HCT116 (cell line): ENCODE results near the gene ADD3.

Source experiments
- CBX3 ChIP-seq: IDR thresholded peaks from 2 replicates; pipeline ENCODE4 v1.6.1; 2012; ENCODE audit warnings: low read depth
- CEBPB ChIP-seq: IDR thresholded peaks from 2 replicates; pipeline ENCODE4 v1.6.1; 2012; ENCODE audit warnings: low read depth
- ELF1 ChIP-seq: IDR thresholded peaks from 2 replicates; pipeline ENCODE4 v1.6.1; 2012; ENCODE audit warnings: low read depth, borderline replicate concordance
- EZH2 ChIP-seq: fragments of 200-600 bp; sonication (generic); IDR thresholded peaks from 2 replicates; pipeline ENCODE4 v1.6.1; 2017; ENCODE audit warnings: antibody characterized with exemption, mixed run types
- EZH2phosphoT487 ChIP-seq: fragments of 200-600 bp; IDR thresholded peaks from 2 replicates; pipeline ENCODE4 v1.6.1; 2018; ENCODE audit warnings: antibody characterized with exemption, borderline replicate concordance
- JUND ChIP-seq: IDR thresholded peaks from 2 replicates; pipeline ENCODE4 v1.6.1; 2012
- MAX ChIP-seq: IDR thresholded peaks from 2 replicates; pipeline ENCODE4 v1.6.1; 2012
- POLR2A ChIP-seq: IDR thresholded peaks from 2 replicates; pipeline ENCODE4 v1.7.0; 2011; ENCODE audit warnings: borderline replicate concordance; ENCODE audit not compliant: insufficient read depth, insufficient read length; ENCODE audit errors: extremely low read depth
- POLR2AphosphoS5 ChIP-seq: IDR thresholded peaks from 2 replicates; pipeline ENCODE4 v1.6.1; 2011; ENCODE audit warnings: mild to moderate bottlenecking, low read depth, low read length, moderate library complexity
- REST ChIP-seq: IDR thresholded peaks from 2 replicates; pipeline ENCODE4 v1.6.1; 2012; ENCODE audit warnings: low read depth
- SIN3A ChIP-seq: IDR thresholded peaks from 2 replicates; pipeline ENCODE4 v1.6.1; 2012; ENCODE audit warnings: low read depth
- SP1 ChIP-seq: IDR thresholded peaks from 2 replicates; pipeline ENCODE4 v1.6.1; 2012; ENCODE audit warnings: low read depth
- YY1 ChIP-seq: IDR thresholded peaks from 2 replicates; pipeline ENCODE4 v1.6.1; 2011; ENCODE audit warnings: low read length, low read depth, moderate library complexity, mild to moderate bottlenecking; ENCODE audit not compliant: insufficient replicate concordance; ENCODE audit errors: extremely low read depth
- TF ChIP-seq, protein P1 (sequence below), 3 experiments: fragments of 200-600 bp in 1 of 3; sonication (generic) in 1 of 3; IDR thresholded peaks in 2 of 3; conservative IDR thresholded peaks in 1 of 3; 2 replicates each; pipeline ENCODE4 v1.5.1; 2012 to 2017; ENCODE audit warnings: low read depth in 2 of 3, low read length in 2 of 3, antibody characterized with exemption in 1 of 3, borderline replicate concordance in 1 of 3, control low read depth in 1 of 3, mild to moderate bottlenecking in 1 of 3, mixed read lengths in 1 of 3, mixed run types in 1 of 3, moderate library complexity in 1 of 3; ENCODE audit not compliant: insufficient read depth in 1 of 3

DNA sequence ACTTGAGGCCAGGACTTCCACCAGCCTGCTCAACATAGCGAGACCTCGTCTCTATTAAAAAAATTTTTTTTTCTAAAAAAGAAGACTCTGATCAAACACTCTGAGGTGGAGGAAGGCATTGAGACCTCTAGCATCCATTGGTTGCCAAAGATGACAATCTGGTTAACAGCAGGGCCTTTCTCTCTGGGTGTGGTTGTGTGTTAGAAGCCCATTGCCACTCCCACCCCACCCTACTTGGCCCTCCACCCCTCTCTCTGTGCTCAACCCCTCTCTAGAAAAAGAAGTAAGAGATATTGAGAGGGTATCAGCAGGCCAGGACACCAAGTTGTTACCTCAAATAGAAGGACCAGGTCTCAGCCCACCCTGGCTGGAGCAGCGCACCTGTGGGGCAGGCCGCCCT is 142.3 kb downstream of the ADD3 start:
- TF ChIP-seq, protein P1, sequence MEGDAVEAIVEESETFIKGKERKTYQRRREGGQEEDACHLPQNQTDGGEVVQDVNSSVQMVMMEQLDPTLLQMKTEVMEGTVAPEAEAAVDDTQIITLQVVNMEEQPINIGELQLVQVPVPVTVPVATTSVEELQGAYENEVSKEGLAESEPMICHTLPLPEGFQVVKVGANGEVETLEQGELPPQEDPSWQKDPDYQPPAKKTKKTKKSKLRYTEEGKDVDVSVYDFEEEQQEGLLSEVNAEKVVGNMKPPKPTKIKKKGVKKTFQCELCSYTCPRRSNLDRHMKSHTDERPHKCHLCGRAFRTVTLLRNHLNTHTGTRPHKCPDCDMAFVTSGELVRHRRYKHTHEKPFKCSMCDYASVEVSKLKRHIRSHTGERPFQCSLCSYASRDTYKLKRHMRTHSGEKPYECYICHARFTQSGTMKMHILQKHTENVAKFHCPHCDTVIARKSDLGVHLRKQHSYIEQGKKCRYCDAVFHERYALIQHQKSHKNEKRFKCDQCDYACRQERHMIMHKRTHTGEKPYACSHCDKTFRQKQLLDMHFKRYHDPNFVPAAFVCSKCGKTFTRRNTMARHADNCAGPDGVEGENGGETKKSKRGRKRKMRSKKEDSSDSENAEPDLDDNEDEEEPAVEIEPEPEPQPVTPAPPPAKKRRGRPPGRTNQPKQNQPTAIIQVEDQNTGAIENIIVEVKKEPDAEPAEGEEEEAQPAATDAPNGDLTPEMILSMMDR (IDR thresholded peaks at IDR 0.05 in 2 of 3, conservative IDR thresholded peaks at IDR 0.05 in 1 of 3; ENCODE audit: borderline replicate concordance in 1 of 3, insufficient read depth in 1 of 3, low read depth in 2 of 3, low read length in 2 of 3): no peak
- TF ChIP-seq EZH2: no peak
- TF ChIP-seq JUND: no peak
- TF ChIP-seq MAX: no peak
- no peak for TF ChIP-seq POLR2A
- TF ChIP-seq SIN3A: no peak
- no peak for TF ChIP-seq REST
- no peak for TF ChIP-seq YY1
- no peak for TF ChIP-seq CEBPB
- TF ChIP-seq CBX3: no peak
- TF ChIP-seq EZH2phosphoT487: no peak
- no peak for TF ChIP-seq ELF1
- TF ChIP-seq SP1: no peak
- TF ChIP-seq POLR2AphosphoS5: no peak
